Right cardiac atrium (tissue), 5 donors: Measurements from ENCODE around the gene DNAH11. TPM values are rescaled to one million over a fixed set of nuclear protein-coding genes. Genes with fewer than 3 reads are reported as not detected.

ENCODE experiments used
- ATAC-seq, 2 donors: fragments of 200-7000 bp; cut with Tn5 transposase; one replicate each; pipeline versions ENCODE4 v1.8.0 to v1.9.1; 2020; ENCODE audit warnings: moderate library complexity in 2 of 2, mild to moderate bottlenecking in 1 of 2
- DNase-seq, 3 donors: peaks; one replicate each; pipeline ENCODE4 v3.0.0-alpha.2; 2020
- H3K27ac ChIP-seq: one replicate; pipeline ENCODE4 v1.5.1; 2013; ENCODE audit warnings: mild to moderate bottlenecking, low read length, control low read depth, moderate library complexity
- H3K27me3 ChIP-seq: one replicate; pipeline ENCODE4 v1.6.1; 2013; ENCODE audit not compliant: control insufficient read depth, insufficient read depth
- H3K4me1 ChIP-seq: one replicate; pipeline ENCODE4 v1.6.1; 2013; ENCODE audit warnings: low read length; ENCODE audit not compliant: control insufficient read depth, insufficient read depth
- H3K4me3 ChIP-seq: one replicate; pipeline ENCODE4 v1.5.1; 2013; ENCODE audit warnings: low read length, control low read depth
- H3K9me3 ChIP-seq: one replicate; pipeline ENCODE4 v1.6.1; 2013; ENCODE audit warnings: low read length; ENCODE audit not compliant: control insufficient read depth
- WGBS: extraction: QIAGEN DNeasy Blood & Tissue Kit; methylation state at CpG from one replicate; pipeline ENCODE4 v1.1.7; 2013; 5-methylcytosine and 5-hydroxymethylcytosine counted together
- intact Hi-C, 4 donors: fragments of 100-400 bp; cut with DNase I; formaldehyde crosslinking; loops; one replicate each; pipeline versions ENCODE4 v1.11.0 to v1.14.0; 2022 to 2023
- polyA plus RNA-seq: library from polyadenylated mRNA; stranded (reverse); fragments of 200-250 nt; gene quantifications from one replicate; pipeline ENCODE4 v1.2.3, GENCODE V29; 2013
- total RNA-seq, 4 donors: library from RNA; stranded (reverse); fragmentation: NEBNext Ultra II Directional; extraction: Animal tissue kit (Norgen Biotek cat#: 25700); gene quantifications; one replicate each; pipeline ENCODE4 v1.2.1, GENCODE V29; 2021
- donor health status: healthy with polysubstance abuse.
- donor health status: DM: no; HTN: yes; CAD: no.
- donor health status: DM: no; HTN: no; CAD: no.
- donor health status: DM: no; HTN: yes; CAD: no; lungs with severe emphysema.
- donor health status: DM: yes; HTN: yes; CAD: no.

The DNAH11 gene
- total and polyA plus RNA-seq, 5 donors, result 0.86 to 6.4 (median 4.1) TPM

GRCh38 chr7:21912931-21913780, 370.3 kb downstream of the DNAH11 start:
- no peak for DNase-seq
- no peak overlapping the region for H3K4me3 ChIP-seq
- H3K4me1 ChIP-seq, result peaks cover 7% of the 10 kb centered on the region
- peak overlapping the region; percentile 74 for H3K27ac ChIP-seq
- no peaks in the 10 kb centered on the region for H3K27me3 ChIP-seq
- intact Hi-C loops, result no loop called here
- no peaks in the 10 kb centered on the region for H3K9me3 ChIP-seq
- no peak for ATAC-seq
- WGBS, result 70% methylated on average over 8 of the region's 8 CpGs

GRCh38 chr7:21914671-21915070, 371.8 kb downstream of the DNAH11 start:
- no peak overlapping the region for H3K4me3 ChIP-seq
- DNase-seq (no peak), ATAC-seq (no peak)
- H3K27me3 ChIP-seq, result no peaks in the 10 kb centered on the region
- H3K4me1 ChIP-seq, result peaks cover 9% of the 10 kb centered on the region
- intact Hi-C loops, result no loop called here
- WGBS, result 89% methylated on average over 5 of the region's 5 CpGs
- no peaks in the 10 kb centered on the region for H3K9me3 ChIP-seq
- no peak overlapping the region for H3K27ac ChIP-seq

GRCh38 chr7:21915140-21915539, 372.3 kb downstream of the DNAH11 start:
- no peak overlapping the region for H3K4me3 ChIP-seq
- intact Hi-C loops, result no loop called here
- H3K4me1 ChIP-seq, result peaks cover 9% of the 10 kb centered on the region
- ATAC-seq (no peak), DNase-seq (no peak)
- WGBS, result 91% methylated on average over 3 of the region's 3 CpGs
- no peaks in the 10 kb centered on the region for H3K27me3 ChIP-seq
- no peak overlapping the region for H3K27ac ChIP-seq
- H3K9me3 ChIP-seq, result no peaks in the 10 kb centered on the region

- Histone ChIP-seq H3K27me3 (no peaks in the 10 kb centered on the region), H3K4me3 (no peak overlapping the region), H3K4me1 (peaks cover 11% of the 10 kb centered on the region), H3K9me3 (no peaks in the 10 kb centered on the region), H3K27ac (no peak overlapping the region)
- intact Hi-C loops, result no loop called here
- DNase-seq, result no peak
- no peak for ATAC-seq
- 93% methylated on average over 7 of the region's 7 CpGs for WGBS
Measured at GRCh38 chr7:21916176-21916575, 373.3 kb downstream of the DNAH11 start.

GRCh38 chr7:21916629-21917028, 373.8 kb downstream of the DNAH11 start:
- H3K9me3 ChIP-seq, result no peaks in the 10 kb centered on the region
- DNase-seq (no peak), ATAC-seq (no peak)
- intact Hi-C loops, result no loop called here
- WGBS, result 65% methylated on average over 5 of the region's 5 CpGs
- H3K4me1 ChIP-seq, result peaks cover 11% of the 10 kb centered on the region
- no peak overlapping the region for H3K27ac ChIP-seq
- H3K4me3 ChIP-seq, result no peak overlapping the region
- no peaks in the 10 kb centered on the region for H3K27me3 ChIP-seq

GRCh38 chr7:21918216-21918615, 375.4 kb downstream of the DNAH11 start:
- no peaks in the 10 kb centered on the region for H3K9me3 ChIP-seq
- no peak for DNase-seq
- H3K27ac ChIP-seq, result no peak overlapping the region
- 72% methylated on average over 2 of the region's 2 CpGs for WGBS
- no peaks in the 10 kb centered on the region for H3K27me3 ChIP-seq
- no peak for ATAC-seq
- intact Hi-C loops, result no loop called here
- peaks cover 9% of the 10 kb centered on the region for H3K4me1 ChIP-seq
- no peak overlapping the region for H3K4me3 ChIP-seq

GRCh38 chr7:21920936-21921335, 378.1 kb downstream of the DNAH11 start:
- no peak for DNase-seq
- intact Hi-C loops, result no loop called here
- 53% methylated on average over 3 of the region's 3 CpGs for WGBS

GRCh38 chr7:21922605-21923004, 379.8 kb downstream of the DNAH11 start:
- ATAC-seq (no peak), DNase-seq (no peak)
- Histone ChIP-seq H3K27me3 (no peaks in the 10 kb centered on the region), H3K4me1 (peaks cover 4% of the 10 kb centered on the region), H3K4me3 (no peak overlapping the region), H3K27ac (no peak overlapping the region), H3K9me3 (no peaks in the 10 kb centered on the region)
- intact Hi-C loops, result no loop called here
- 77% methylated on average over 5 of the region's 5 CpGs for WGBS

More at GRCh38 chr7:21920936-21921335, 378.1 kb downstream of the DNAH11 start:
- ATAC-seq, result no peak
- H3K27ac ChIP-seq, result no peak overlapping the region
- H3K9me3 ChIP-seq, result no peaks in the 10 kb centered on the region
- H3K4me1 ChIP-seq, result peaks cover 7% of the 10 kb centered on the region
- no peak overlapping the region for H3K4me3 ChIP-seq
- H3K27me3 ChIP-seq, result no peaks in the 10 kb centered on the region

GRCh38 chr7:21923658-21924057, 380.8 kb downstream of the DNAH11 start:
- no peaks in the 10 kb centered on the region for H3K27me3 ChIP-seq
- intact Hi-C loops, result no loop called here
- WGBS, result 50% methylated on average over 2 of the region's 2 CpGs
- ATAC-seq (peak; percentile 54 to 74), DNase-seq (no peak)
- no peaks in the 10 kb centered on the region for H3K9me3 ChIP-seq
- H3K4me1 ChIP-seq, result peaks cover 4% of the 10 kb centered on the region
- no peak overlapping the region for H3K4me3 ChIP-seq
- H3K27ac ChIP-seq, result peak overlapping the region; percentile 42

- ATAC-seq (no peak), DNase-seq (no peak)
- H3K4me3 ChIP-seq, result no peak overlapping the region
- intact Hi-C loops, result no loop called here
- no peak overlapping the region for H3K27ac ChIP-seq
- 89% methylated on average over 1 of the region's 1 CpG for WGBS
- H3K4me1 ChIP-seq, result no peaks in the 10 kb centered on the region
- no peaks in the 10 kb centered on the region for H3K27me3 ChIP-seq
- H3K9me3 ChIP-seq, result no peaks in the 10 kb centered on the region
Measured at GRCh38 chr7:21926448-21926847, 383.6 kb downstream of the DNAH11 start.

GRCh38 chr7:21927693-21928092, 384.9 kb downstream of the DNAH11 start:
- intact Hi-C loops, result no loop called here
- Histone ChIP-seq H3K27ac (no peak overlapping the region), H3K9me3 (no peaks in the 10 kb centered on the region), H3K4me1 (no peaks in the 10 kb centered on the region), H3K4me3 (no peak overlapping the region), H3K27me3 (no peaks in the 10 kb centered on the region)
- DNase-seq (no peak), ATAC-seq (no peak)
- 56% methylated on average over 6 of the region's 6 CpGs for WGBS
